Stomach (tissue), 9 donors: ENCODE measurements around the gene ITPR1. TPM values are rescaled to one million over a fixed set of nuclear protein-coding genes. Genes with fewer than 3 reads are reported as not detected.

Experiments
- DNase-seq, 2 donors: peaks; one replicate each; pipeline versions ENCODE4 v3.0.0 to v3.0.0-alpha.2; 2013 to 2019
- H3K27ac ChIP-seq, 5 donors: fragments of 200-600 bp in 4 of 5; sonication (generic) in 4 of 5; one replicate each; pipeline ENCODE4 v1.5.1; 2013 to 2019; ENCODE audit warnings: mild to moderate bottlenecking in 1 of 5, moderate library complexity in 1 of 5
- H3K27me3 ChIP-seq, 3 donors: fragments of 200-600 bp; sonication (generic); one replicate each; pipeline ENCODE4 v1.5.1; 2017 to 2019; ENCODE audit warnings: mixed run types in 1 of 3
- H3K36me3 ChIP-seq, 4 donors: fragments of 200-600 bp; sonication (generic); 1 replicate in 3 of 4; 2 replicates in 1 of 4; pipeline ENCODE4 v1.5.1; 2016 to 2019
- H3K4me1 ChIP-seq, 4 donors: fragments of 200-600 bp; sonication (generic); one replicate each; pipeline ENCODE4 v1.5.1; 2016 to 2019
- H3K4me3 ChIP-seq, 4 donors: fragments of 200-600 bp; sonication (generic) in 3 of 4; one replicate each; pipeline ENCODE4 v1.5.1; 2016 to 2019; ENCODE audit warnings: mild to moderate bottlenecking in 1 of 4
- H3K9me3 ChIP-seq, 4 donors: fragments of 200-600 bp; sonication (generic); one replicate each; pipeline ENCODE4 v1.5.1; 2016 to 2019
- EP300 ChIP-seq: sonication (generic); formaldehyde crosslinking; IDR thresholded peaks from one replicate; pipeline ENCODE4 v1.6.1; 2017; ENCODE audit warnings: antibody characterized with exemption
- POLR2A ChIP-seq, 4 donors: fragments of 450-650 bp; IDR thresholded peaks; one replicate each; pipeline ENCODE4 v1.6.1; 2016; ENCODE audit warnings: antibody characterized with exemption in 4 of 4, control low read depth in 2 of 4, mild to moderate bottlenecking in 1 of 4, moderate library complexity in 1 of 4
- POLR2AphosphoS5 ChIP-seq, 3 donors: sonication (generic); formaldehyde crosslinking; IDR thresholded peaks; one replicate each; pipeline ENCODE4 v1.6.1; 2016; ENCODE audit warnings: antibody characterized with exemption in 3 of 3
- WGBS, 5 donors: extraction: QIAGEN DNeasy Blood & Tissue Kit in 3 of 5; methylation state at CpG; one replicate each; pipeline versions ENCODE4 v1.1.5 to v1.1.7; 2013 to 2018; 5-methylcytosine and 5-hydroxymethylcytosine counted together
- intact Hi-C: fragments of 100-400 bp; cut with DNase I; formaldehyde crosslinking; loops from one replicate; pipeline ENCODE4 v1.15.1; 2023; ENCODE audit warnings: low total_unique reads
- polyA plus RNA-seq, 3 donors: library from polyadenylated mRNA; stranded (reverse); fragments of 200-250 nt; gene quantifications; one replicate each; pipeline ENCODE4 v1.2.3, GENCODE V29; 2013
- total RNA-seq, 5 donors: library from RNA; depleted of rRNA; stranded (reverse); fragments of >200 nt; gene quantifications; one replicate each; pipeline versions ENCODE4 v1.1.0 to v1.2.3, GENCODE V29; 2014 to 2016
- TF ChIP-seq, protein P1 (sequence below), 7 experiments: fragments of 450-650 bp in 4 of 7; fragments of 200-600 bp in 3 of 7; sonication (generic) in 3 of 7; IDR thresholded peaks; one replicate each; pipeline ENCODE4 v1.5.1; 2016 to 2019; ENCODE audit warnings: antibody characterized with exemption in 7 of 7, control low read depth in 2 of 7, mild to moderate bottlenecking in 1 of 7
- donor health status: healthy with polysubstance abuse.
- donor health status: Bipolar disorder and iron deficiency.
- donor health status: healthy.

Gene ITPR1
- total and polyA plus RNA-seq, 8 donors: 6.6 to 192 (median 32.9) TPM

DNA sequence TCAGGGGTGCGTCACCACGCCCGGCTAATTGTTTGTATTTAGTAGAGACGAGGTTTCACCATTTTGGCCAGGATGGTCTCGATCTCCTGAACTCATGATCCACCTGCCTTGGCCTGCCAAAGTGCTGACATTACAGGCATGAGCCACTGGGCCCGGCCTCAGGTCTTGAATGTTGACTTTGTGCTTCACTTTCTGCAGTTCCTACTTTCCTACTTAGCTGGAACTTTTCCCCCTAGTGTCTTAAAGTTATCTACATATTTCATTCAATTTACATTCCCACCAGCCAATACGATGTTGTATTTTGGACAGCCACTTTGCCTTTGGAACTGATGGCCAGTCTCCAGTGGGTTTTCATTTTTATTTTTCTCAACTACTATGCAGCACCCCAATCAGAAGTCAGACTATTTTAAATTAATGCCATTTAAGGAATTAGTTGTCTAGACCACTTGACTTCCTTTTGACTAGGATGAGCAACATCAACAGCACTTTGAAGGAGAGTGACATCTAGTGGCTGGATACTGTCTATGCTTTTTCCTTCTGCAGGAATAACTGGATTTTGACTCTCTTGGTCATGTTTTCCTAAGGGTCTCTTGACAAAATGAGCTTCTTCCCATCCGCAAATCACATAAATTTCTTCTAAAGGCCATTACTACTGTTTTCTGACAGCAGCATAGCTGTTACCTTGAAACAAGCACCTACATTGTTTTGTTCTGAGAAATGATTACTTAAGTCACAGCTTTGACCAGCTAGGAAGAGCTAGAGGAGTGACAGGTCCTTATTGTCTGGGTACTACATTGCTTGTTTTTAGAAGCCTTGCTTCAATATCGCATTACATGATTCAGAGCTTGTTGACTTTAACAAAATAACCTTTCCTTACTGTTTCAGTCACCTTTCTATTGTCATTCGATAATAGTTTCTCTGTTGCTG, 140.2 kb downstream of the ITPR1 start:
- TF ChIP-seq EP300 (no peak), POLR2A (IDR thresholded peaks at IDR 0.05) (no peak), POLR2AphosphoS5 (IDR thresholded peaks at IDR 0.05) (peak in 1 of 3 donors; percentile 51)
- TF ChIP-seq, protein P1, sequence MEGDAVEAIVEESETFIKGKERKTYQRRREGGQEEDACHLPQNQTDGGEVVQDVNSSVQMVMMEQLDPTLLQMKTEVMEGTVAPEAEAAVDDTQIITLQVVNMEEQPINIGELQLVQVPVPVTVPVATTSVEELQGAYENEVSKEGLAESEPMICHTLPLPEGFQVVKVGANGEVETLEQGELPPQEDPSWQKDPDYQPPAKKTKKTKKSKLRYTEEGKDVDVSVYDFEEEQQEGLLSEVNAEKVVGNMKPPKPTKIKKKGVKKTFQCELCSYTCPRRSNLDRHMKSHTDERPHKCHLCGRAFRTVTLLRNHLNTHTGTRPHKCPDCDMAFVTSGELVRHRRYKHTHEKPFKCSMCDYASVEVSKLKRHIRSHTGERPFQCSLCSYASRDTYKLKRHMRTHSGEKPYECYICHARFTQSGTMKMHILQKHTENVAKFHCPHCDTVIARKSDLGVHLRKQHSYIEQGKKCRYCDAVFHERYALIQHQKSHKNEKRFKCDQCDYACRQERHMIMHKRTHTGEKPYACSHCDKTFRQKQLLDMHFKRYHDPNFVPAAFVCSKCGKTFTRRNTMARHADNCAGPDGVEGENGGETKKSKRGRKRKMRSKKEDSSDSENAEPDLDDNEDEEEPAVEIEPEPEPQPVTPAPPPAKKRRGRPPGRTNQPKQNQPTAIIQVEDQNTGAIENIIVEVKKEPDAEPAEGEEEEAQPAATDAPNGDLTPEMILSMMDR (IDR thresholded peaks at IDR 0.05): peak in 5 of 7 experiments; percentile 65 to 84 (median 79)
- no peaks in the 10 kb centered on the region for H3K9me3 ChIP-seq
- WGBS, 5 donors: 56 to 69% (median 62%) methylated on average over 7 to 10 of the region's 10 CpGs
- H3K27ac ChIP-seq: no peak overlapping the region
- intact Hi-C loops: loop anchor here (5.0 kb wide), 2 partner anchors 141 to 281 kb away; partner anchors contain the start of gene ITPR1
- H3K4me1 ChIP-seq: peaks cover 0 to 8% (median 0%) of the 10 kb centered on the region in 4 donors
- H3K36me3 ChIP-seq: peaks cover 0 to 13% (median 6%) of the 10 kb centered on the region in 4 donors
- DNase-seq: peak in 1 of 2 donors; percentile 82
- no peak overlapping the region for H3K4me3 ChIP-seq
- no peaks in the 10 kb centered on the region for H3K27me3 ChIP-seq

DNA sequence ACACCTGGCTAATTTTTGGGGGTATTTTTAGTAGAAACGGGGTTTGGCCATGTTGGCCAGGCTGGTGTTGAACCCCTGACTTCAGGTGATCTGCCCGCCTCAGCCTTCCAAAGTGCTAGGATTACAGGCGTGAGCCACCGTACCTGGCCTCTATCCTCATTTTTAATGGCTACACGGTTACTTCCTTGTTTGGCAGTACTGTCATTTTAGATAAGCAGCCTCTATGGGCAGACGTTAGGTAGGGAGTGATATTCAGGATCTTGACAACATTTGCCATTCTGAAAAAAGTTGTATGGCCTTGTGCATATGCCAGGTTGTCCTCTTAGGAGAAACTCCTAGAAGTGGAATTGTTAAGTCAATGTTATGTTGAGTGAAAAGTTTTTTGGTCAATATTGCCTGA, 141.7 kb downstream of the ITPR1 start:
- no peaks in the 10 kb centered on the region for H3K9me3 ChIP-seq
- DNase-seq: no peak
- no peak overlapping the region for H3K27ac ChIP-seq
- no peaks in the 10 kb centered on the region for H3K27me3 ChIP-seq
- WGBS, 5 donors: 44 to 64% (median 58%) methylated on average over 6 of the region's 6 CpGs
- H3K4me1 ChIP-seq: peaks cover 0 to 8% (median 0%) of the 10 kb centered on the region in 4 donors
- TF ChIP-seq EP300: no peak
- TF ChIP-seq POLR2A (IDR thresholded peaks at IDR 0.05): no peak
- TF ChIP-seq, protein P1 (IDR thresholded peaks at IDR 0.05): no peak
- TF ChIP-seq POLR2AphosphoS5 (IDR thresholded peaks at IDR 0.05): no peak
- intact Hi-C loops: loop anchor here (5.0 kb wide), 2 partner anchors 143 to 283 kb away; partner anchors contain the start of gene ITPR1
- H3K36me3 ChIP-seq: peaks cover 0 to 8% (median under 1%) of the 10 kb centered on the region in 4 donors
- no peak overlapping the region for H3K4me3 ChIP-seq

DNA sequence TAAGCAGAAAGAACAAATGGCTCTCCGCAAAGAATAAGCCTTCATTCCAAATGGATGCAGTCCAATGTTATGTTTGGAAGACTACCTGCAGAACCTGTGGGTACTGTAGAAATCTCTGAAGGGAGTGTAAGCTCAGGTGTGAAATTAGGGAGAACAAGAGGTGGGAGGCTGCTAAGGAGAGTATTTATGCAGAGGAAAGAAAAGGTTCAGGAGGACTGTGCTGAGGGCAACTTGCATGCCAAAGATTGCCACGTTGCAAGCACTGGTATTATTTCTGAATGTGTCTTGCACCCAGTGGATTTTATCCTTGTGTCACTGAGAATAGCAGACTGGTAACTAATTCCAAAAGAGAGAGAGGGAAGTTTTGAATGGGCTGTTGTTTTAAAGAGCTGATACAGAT, 144.1 kb downstream of the ITPR1 start:
- Histone ChIP-seq H3K27ac (no peak overlapping the region), H3K9me3 (no peaks in the 10 kb centered on the region), H3K4me1 (peaks cover 0 to 8% (median 0%) of the 10 kb centered on the region in 4 donors), H3K36me3 (peaks cover 6 to 32% (median 23%) of the 10 kb centered on the region in 4 donors), H3K4me3 (no peak overlapping the region), H3K27me3 (no peaks in the 10 kb centered on the region)
- WGBS, 5 donors: 37 to 72% (median 47%) methylated on average over 2 of the region's 2 CpGs
- TF ChIP-seq POLR2AphosphoS5 (IDR thresholded peaks at IDR 0.05): no peak
- TF ChIP-seq, protein P1 (IDR thresholded peaks at IDR 0.05): no peak
- TF ChIP-seq POLR2A (IDR thresholded peaks at IDR 0.05): no peak
- TF ChIP-seq EP300: no peak
- intact Hi-C loops: no loop called here
- no peak for DNase-seq

DNA sequence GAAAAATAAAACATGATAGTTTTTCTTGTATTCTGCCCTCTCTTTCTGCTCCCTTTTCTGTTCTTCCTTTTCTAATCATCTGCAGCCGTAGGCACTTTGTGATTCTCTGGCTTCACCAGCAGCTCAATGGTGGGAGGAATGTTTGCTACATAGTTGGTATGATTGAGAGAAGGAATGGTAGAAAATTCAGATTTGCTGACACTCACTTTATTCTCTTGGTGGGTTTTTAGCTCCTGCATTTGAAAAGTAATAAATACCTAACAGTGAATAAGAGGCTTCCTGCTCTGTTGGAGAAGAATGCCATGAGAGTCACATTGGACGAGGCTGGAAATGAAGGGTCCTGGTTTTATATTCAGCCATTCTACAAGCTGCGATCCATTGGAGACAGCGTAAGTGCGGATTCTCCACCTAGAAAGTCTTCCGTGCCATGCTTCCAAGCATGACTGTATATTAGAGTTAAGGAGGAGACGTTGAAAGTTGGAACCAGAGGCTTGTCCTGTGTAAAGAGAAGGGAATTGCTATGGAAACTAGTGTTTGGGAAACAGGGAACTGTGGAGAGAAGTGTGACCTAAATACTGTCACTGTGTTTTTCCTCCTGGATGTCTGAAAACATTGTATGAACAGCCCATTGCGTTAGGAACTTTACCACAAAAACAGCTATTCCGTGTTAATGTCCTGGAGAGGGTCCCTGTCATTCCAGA, 148.9 kb downstream of the ITPR1 start:
- 87 to 93% (median 92%) methylated on average over 9 of the region's 9 CpGs for WGBS, 5 donors
- no peak overlapping the region for H3K27ac ChIP-seq

More for the DNA sequence above, 148.9 kb downstream of the ITPR1 start:
- H3K9me3 ChIP-seq: no peaks in the 10 kb centered on the region
- peaks cover 6 to 70% (median 57%) of the 10 kb centered on the region in 4 donors for H3K36me3 ChIP-seq
- no peak for DNase-seq
- no peaks in the 10 kb centered on the region for H3K27me3 ChIP-seq
- H3K4me1 ChIP-seq: peaks cover 5 to 11% (median 8%) of the 10 kb centered on the region in 4 donors
- no peak overlapping the region for H3K4me3 ChIP-seq
- intact Hi-C loops: no loop called here
- TF ChIP-seq EP300: no peak
- TF ChIP-seq, protein P1 (IDR thresholded peaks at IDR 0.05): no peak
- no peak for TF ChIP-seq POLR2AphosphoS5 (IDR thresholded peaks at IDR 0.05)
- TF ChIP-seq POLR2A (IDR thresholded peaks at IDR 0.05): no peak
